ENCODE data around the gene VEPH1.

DNA sequence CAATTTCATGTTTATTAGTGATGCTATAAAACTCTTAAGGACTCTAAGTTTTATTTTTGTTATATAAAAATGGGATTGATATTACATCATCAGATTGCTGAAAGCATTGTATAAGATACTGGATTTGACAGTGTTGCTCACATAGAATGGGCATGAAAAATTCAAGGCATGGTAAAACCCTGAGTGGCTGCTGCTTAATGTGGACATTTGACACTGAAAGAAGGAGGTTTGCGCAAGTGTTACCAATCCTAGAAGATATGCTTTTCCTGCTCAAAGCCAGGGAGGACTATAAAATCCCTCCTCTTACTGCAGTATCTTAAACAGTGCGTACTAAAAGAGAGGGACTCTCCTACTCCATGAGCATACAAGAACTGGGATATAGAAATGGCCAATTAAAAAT is 132.3 kb downstream of the VEPH1 start:
- no peak for TF ChIP-seq POLR2A (IDR thresholded peaks at IDR 0.05; ENCODE audit: low read depth, low read length)
- TF ChIP-seq SPI1 (IDR thresholded peaks at IDR 0.05; ENCODE audit: low read depth, low read length): no peak
